ENCODE results near the gene OR8G5.

The OR8G5 gene

GRCh38 chr11:124315052-124315451, 58.9 kb downstream of the OR8G5 start:
- no peak for ATAC-seq
- no peak for TF ChIP-seq PPARA (CRISPR knock-in tag; IDR thresholded peaks at IDR 0.05; ENCODE audit: borderline replicate concordance)
- no peak for TF ChIP-seq TSHZ2 (CRISPR knock-in tag; IDR thresholded peaks at IDR 0.05)
- TF ChIP-seq OSR1 (CRISPR knock-in tag; IDR thresholded peaks at IDR 0.05), result no peak
- TF ChIP-seq BACH2 (CRISPR knock-in tag; IDR thresholded peaks at IDR 0.05; ENCODE audit: borderline replicate concordance), result no peak

All from SK-N-SH treated with all-trans-retinoic acid at 6 μM for 48 hours (cell line).